CD4-positive, alpha-beta T cell treated with Interleukin-6 for 4 hours (primary cell): Measurements from ENCODE around the gene MYH13.

Source experiments
- DNase-seq: peaks from one replicate; pipeline ENCODE4 v3.0.0-alpha.2; 2020; ENCODE audit warnings: mixed read lengths

Gene MYH13

GRCh38 chr17:10339051-10339450 is 33.8 kb downstream of the MYH13 start:
- DNase-seq = no peak

- DNase-seq = no peak
These were observed 34.8 kb downstream of the MYH13 start for GRCh38 chr17:10337976-10338375.

GRCh38 chr17:10337136-10337535 is 35.7 kb downstream of the MYH13 start:
- no peak for DNase-seq

GRCh38 chr17:10336393-10336792 is 36.4 kb downstream of the MYH13 start:
- no peak for DNase-seq

- DNase-seq = no peak
These were observed 40.3 kb downstream of the MYH13 start for GRCh38 chr17:10332515-10332914.

- DNase-seq = no peak
These were observed 43.6 kb downstream of the MYH13 start for GRCh38 chr17:10328971-10329923.

GRCh38 chr17:10328206-10328605 is 44.6 kb downstream of the MYH13 start:
- no peak for DNase-seq

GRCh38 chr17:10327640-10328039 is 45.2 kb downstream of the MYH13 start:
- peak; percentile 55 for DNase-seq

- no peak for DNase-seq
These were observed 47.6 kb downstream of the MYH13 start for GRCh38 chr17:10325031-10325695.

GRCh38 chr17:10323812-10324610 is 48.8 kb downstream of the MYH13 start:
- no peak for DNase-seq

- no peak for DNase-seq
These were observed 54.3 kb downstream of the MYH13 start for GRCh38 chr17:10318535-10318934.

- no peak for DNase-seq
These were observed 55.3 kb downstream of the MYH13 start for GRCh38 chr17:10317543-10317834.

GRCh38 chr17:10316801-10317542 is 55.8 kb downstream of the MYH13 start:
- DNase-seq = peak; percentile 42

- DNase-seq = no peak
These were observed 58.5 kb downstream of the MYH13 start for GRCh38 chr17:10314329-10314728.

GRCh38 chr17:10313037-10313672 is 59.7 kb downstream of the MYH13 start:
- no peak for DNase-seq

- no peak for DNase-seq
These were observed 61.7 kb downstream of the MYH13 start for GRCh38 chr17:10311131-10311530.

GRCh38 chr17:10309003-10309974 is 63.5 kb downstream of the MYH13 start:
- no peak for DNase-seq

GRCh38 chr17:10306585-10306984 is 66.2 kb downstream of the MYH13 start:
- no peak for DNase-seq

GRCh38 chr17:10305398-10305797 is 67.4 kb downstream of the MYH13 start:
- DNase-seq = no peak

- DNase-seq = no peak
These were observed 68.0 kb downstream of the MYH13 start for GRCh38 chr17:10304758-10305300.

- DNase-seq = no peak
These were observed 75.1 kb downstream of the MYH13 start for GRCh38 chr17:10297691-10298090.
